Right cardiac atrium (tissue), 5 donors: Measurements from ENCODE around the gene DMTF1. TPM values are rescaled to one million over a fixed set of nuclear protein-coding genes. Genes with fewer than 3 reads are reported as not detected.
A peak's percentile ranks its signal among the peaks of the same experiment; 100 is the strongest.
"Not testable (repeated sequence)": the region's sequence is repeated elsewhere in the genome, so short reads cannot be mapped to it uniquely, and the experiment has no call there.

Experiments
- ATAC-seq, 2 donors: fragments of 200-7000 bp; cut with Tn5 transposase; one replicate each; pipeline versions ENCODE4 v1.8.0 to v1.9.1; 2020; ENCODE audit warnings: moderate library complexity in 2 of 2, mild to moderate bottlenecking in 1 of 2
- DNase-seq, 3 donors: peaks; one replicate each; pipeline ENCODE4 v3.0.0-alpha.2; 2020
- H3K27ac ChIP-seq: one replicate; pipeline ENCODE4 v1.5.1; 2013; ENCODE audit warnings: mild to moderate bottlenecking, low read length, control low read depth, moderate library complexity
- H3K27me3 ChIP-seq: one replicate; pipeline ENCODE4 v1.6.1; 2013; ENCODE audit not compliant: control insufficient read depth, insufficient read depth
- H3K4me1 ChIP-seq: one replicate; pipeline ENCODE4 v1.6.1; 2013; ENCODE audit warnings: low read length; ENCODE audit not compliant: control insufficient read depth, insufficient read depth
- H3K4me3 ChIP-seq: one replicate; pipeline ENCODE4 v1.5.1; 2013; ENCODE audit warnings: low read length, control low read depth
- H3K9me3 ChIP-seq: one replicate; pipeline ENCODE4 v1.6.1; 2013; ENCODE audit warnings: low read length; ENCODE audit not compliant: control insufficient read depth
- WGBS: extraction: QIAGEN DNeasy Blood & Tissue Kit; methylation state at CpG from one replicate; pipeline ENCODE4 v1.1.7; 2013; 5-methylcytosine and 5-hydroxymethylcytosine counted together
- intact Hi-C, 4 donors: fragments of 100-400 bp; cut with DNase I; formaldehyde crosslinking; loops; one replicate each; pipeline versions ENCODE4 v1.11.0 to v1.14.0; 2022 to 2023
- polyA plus RNA-seq: library from polyadenylated mRNA; stranded (reverse); fragments of 200-250 nt; gene quantifications from one replicate; pipeline ENCODE4 v1.2.3, GENCODE V29; 2013
- total RNA-seq, 4 donors: library from RNA; stranded (reverse); fragmentation: NEBNext Ultra II Directional; extraction: Animal tissue kit (Norgen Biotek cat#: 25700); gene quantifications; one replicate each; pipeline ENCODE4 v1.2.1, GENCODE V29; 2021
- donor health status: healthy with polysubstance abuse.
- donor health status: DM: no; HTN: yes; CAD: no.
- donor health status: DM: no; HTN: no; CAD: no.
- donor health status: DM: no; HTN: yes; CAD: no; lungs with severe emphysema.
- donor health status: DM: yes; HTN: yes; CAD: no.

DMTF1 gene
- total and polyA plus RNA-seq, 5 donors: 23.7 to 36.5 (median 35.9) TPM

GRCh38 chr7:87199241-87199640 is 47.0 kb downstream of the DMTF1 start:
- H3K27me3 ChIP-seq: no peaks in the 10 kb centered on the region
- no peak overlapping the region for H3K27ac ChIP-seq
- peaks cover 4% of the 10 kb centered on the region for H3K4me1 ChIP-seq
- ATAC-seq (no peak), DNase-seq (no peak)
- intact Hi-C loops: no loop called here
- 76% methylated on average over 1 of the region's 1 CpG for WGBS
- H3K4me3 ChIP-seq: no peak overlapping the region
- H3K9me3 ChIP-seq: no peaks in the 10 kb centered on the region

DNA sequence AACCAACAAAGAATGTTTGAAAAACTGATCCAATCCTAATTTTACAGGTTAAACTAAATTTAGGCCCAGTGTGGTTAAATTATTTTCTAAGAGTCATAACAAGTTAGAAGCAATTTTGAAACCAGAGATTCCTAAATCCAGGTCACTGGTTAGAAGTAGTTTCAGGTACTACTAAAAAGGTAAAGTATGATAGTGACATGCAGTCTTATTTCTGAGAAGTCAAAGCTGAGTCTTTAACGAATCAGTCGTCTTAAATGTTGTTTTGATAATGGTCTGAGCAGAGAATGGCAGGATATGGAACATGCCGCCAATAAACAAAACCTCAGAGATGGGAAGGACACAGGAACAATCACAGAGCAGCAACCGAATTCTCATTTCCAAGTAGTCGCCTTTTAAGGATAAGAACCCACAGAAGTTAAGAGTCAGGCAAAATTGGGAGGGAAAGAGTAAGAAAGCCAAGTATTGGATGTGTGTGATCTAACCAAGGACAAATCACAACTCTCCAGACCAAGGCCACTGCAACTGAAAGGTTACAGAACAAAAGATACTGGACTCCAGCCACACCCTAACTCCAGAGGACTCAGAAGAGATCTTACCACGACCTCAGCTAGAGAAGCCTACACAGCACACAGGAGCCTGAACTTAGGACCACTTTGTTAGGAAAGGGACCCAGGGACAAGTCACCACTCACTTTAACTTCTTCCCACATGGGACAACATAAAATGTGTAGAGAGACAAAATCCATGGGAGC is 47.6 kb downstream of the DMTF1 start:
- 75% methylated on average over 6 of the region's 6 CpGs for WGBS
- peaks cover 4% of the 10 kb centered on the region for H3K4me1 ChIP-seq
- H3K27me3 ChIP-seq: no peaks in the 10 kb centered on the region
- DNase-seq (no peak), ATAC-seq (peak; percentile 53 to 73)
- H3K27ac ChIP-seq: peak overlapping the region; percentile 58
- no peaks in the 10 kb centered on the region for H3K9me3 ChIP-seq
- intact Hi-C loops: no loop called here
- H3K4me3 ChIP-seq: no peak overlapping the region

- 87% methylated on average over 1 of the region's 1 CpG for WGBS
- peaks cover 4% of the 10 kb centered on the region for H3K4me1 ChIP-seq
- no peaks in the 10 kb centered on the region for H3K27me3 ChIP-seq
- no peak overlapping the region for H3K27ac ChIP-seq
- no peaks in the 10 kb centered on the region for H3K9me3 ChIP-seq
- no peak overlapping the region for H3K4me3 ChIP-seq
- intact Hi-C loops: no loop called here
- ATAC-seq (no peak), DNase-seq (no peak)
These were observed 50.0 kb downstream of the DMTF1 start for GRCh38 chr7:87202208-87202607.

- Histone ChIP-seq H3K27me3 (no peaks in the 10 kb centered on the region), H3K4me1 (peaks cover 4% of the 10 kb centered on the region), H3K4me3 (no peak overlapping the region), H3K9me3 (no peaks in the 10 kb centered on the region), H3K27ac (no peak overlapping the region)
- ATAC-seq (no peak), DNase-seq (no peak)
- 96% methylated on average over 2 of the region's 2 CpGs for WGBS
- intact Hi-C loops: no loop called here
These were observed 50.5 kb downstream of the DMTF1 start for GRCh38 chr7:87202705-87203104.

GRCh38 chr7:87203929-87204328 is 51.7 kb downstream of the DMTF1 start:
- H3K4me3 ChIP-seq, H3K27ac ChIP-seq, H3K4me1 ChIP-seq, intact Hi-C loops, H3K9me3 ChIP-seq, DNase-seq, ATAC-seq, H3K27me3 ChIP-seq: not testable (repeated sequence)
- 84% methylated on average over 4 of the region's 4 CpGs for WGBS

DNA sequence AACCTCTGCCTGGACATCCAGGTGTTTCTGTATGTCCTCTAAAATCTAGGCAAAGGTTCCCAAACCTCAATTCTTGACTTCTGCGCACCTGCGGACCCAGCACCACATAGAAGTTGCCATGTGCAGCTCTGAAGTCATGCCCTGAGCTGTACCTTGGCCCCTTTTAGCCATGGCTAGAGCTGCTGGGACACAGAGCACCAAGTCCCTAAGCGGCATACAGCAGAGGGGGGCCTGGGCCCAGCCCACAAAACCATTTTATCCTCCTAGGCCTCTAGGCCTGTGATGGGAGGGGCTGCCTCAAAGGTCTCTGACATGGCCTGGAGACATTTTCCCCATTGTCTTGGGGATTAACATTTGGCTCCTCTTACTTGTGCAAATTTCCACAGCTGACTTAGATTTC is 52.7 kb downstream of the DMTF1 start:
- DNase-seq: no peak
- no peak overlapping the region for H3K27ac ChIP-seq
- H3K4me1 ChIP-seq: peaks cover 2% of the 10 kb centered on the region
- H3K9me3 ChIP-seq: no peaks in the 10 kb centered on the region
- H3K4me3 ChIP-seq: no peak overlapping the region
- H3K27me3 ChIP-seq: no peaks in the 10 kb centered on the region
- 65% methylated on average over 3 of the region's 3 CpGs for WGBS
- no peak for ATAC-seq
- intact Hi-C loops: no loop called here

DNA sequence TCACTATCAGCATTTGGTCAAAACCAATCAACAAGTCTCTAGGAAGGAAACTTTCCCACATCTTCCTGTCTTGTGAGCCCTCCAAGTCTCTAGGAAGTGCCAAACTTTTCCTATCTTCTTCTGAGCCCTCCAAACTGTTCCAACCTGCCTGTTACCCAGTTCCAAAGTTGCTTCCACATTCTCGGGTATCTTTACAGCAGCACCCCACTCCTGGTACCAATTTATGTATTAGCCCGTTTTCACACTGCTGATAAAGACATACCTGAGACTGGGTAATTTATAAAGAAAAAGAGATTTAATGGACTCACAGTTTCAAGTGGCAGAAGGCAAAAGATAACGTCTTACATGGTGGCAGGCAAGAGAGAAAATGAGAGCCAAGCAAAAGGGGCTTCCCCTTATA is 53.4 kb downstream of the DMTF1 start:
- H3K9me3 ChIP-seq, H3K4me1 ChIP-seq, H3K4me3 ChIP-seq, DNase-seq, H3K27me3 ChIP-seq, ATAC-seq, intact Hi-C loops, H3K27ac ChIP-seq: not testable (repeated sequence)
- 97% methylated on average over 3 of the region's 3 CpGs for WGBS

GRCh38 chr7:87206361-87206760 is 54.1 kb downstream of the DMTF1 start:
- WGBS: 98% methylated on average over 1 of the region's 1 CpG
- intact Hi-C loops: no loop called here
- ATAC-seq (no peak), DNase-seq (no peak)
- peaks cover 6% of the 10 kb centered on the region for H3K4me1 ChIP-seq
- H3K4me3 ChIP-seq: no peak overlapping the region
- no peaks in the 10 kb centered on the region for H3K27me3 ChIP-seq
- H3K27ac ChIP-seq: no peak overlapping the region
- no peaks in the 10 kb centered on the region for H3K9me3 ChIP-seq

- intact Hi-C loops: no loop called here
- WGBS: 89% methylated on average over 18 of the region's 18 CpGs
- ATAC-seq (no peak), DNase-seq (no peak)
- no peak overlapping the region for H3K27ac ChIP-seq
- no peaks in the 10 kb centered on the region for H3K27me3 ChIP-seq
- peaks cover 6% of the 10 kb centered on the region for H3K4me1 ChIP-seq
- no peaks in the 10 kb centered on the region for H3K9me3 ChIP-seq
- no peak overlapping the region for H3K4me3 ChIP-seq
These were observed 57.2 kb downstream of the DMTF1 start for GRCh38 chr7:87209295-87209924.

DNA sequence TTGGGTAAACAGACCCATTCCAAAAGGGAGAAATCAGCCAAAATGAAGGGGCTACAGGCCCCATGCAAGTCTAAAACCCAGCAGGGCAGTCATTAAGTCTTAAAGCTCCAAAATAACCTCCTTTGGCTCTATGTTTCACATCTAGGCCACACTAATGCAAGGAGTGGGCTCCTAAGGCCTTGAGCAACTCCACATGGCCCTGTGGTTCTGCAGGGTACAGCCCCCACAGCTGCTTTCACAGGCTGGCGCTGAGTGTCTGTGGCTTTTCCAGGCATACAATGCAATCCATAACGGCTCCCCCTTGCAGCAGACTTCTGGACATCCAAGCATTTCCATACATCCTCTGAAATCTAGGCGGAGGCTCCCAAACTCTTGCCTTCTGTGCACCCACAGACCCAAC is 58.3 kb downstream of the DMTF1 start:
- peaks cover 6% of the 10 kb centered on the region for H3K4me1 ChIP-seq
- H3K9me3 ChIP-seq: no peaks in the 10 kb centered on the region
- intact Hi-C loops: loop anchor here in 2 of 4 donors (10.0 kb wide), 1 partner anchor 46 kb away; no protein-coding TSS in a partner anchor
- no peaks in the 10 kb centered on the region for H3K27me3 ChIP-seq
- ATAC-seq (no peak), DNase-seq (no peak)
- no peak overlapping the region for H3K27ac ChIP-seq
- 93% methylated on average over 3 of the region's 3 CpGs for WGBS
- no peak overlapping the region for H3K4me3 ChIP-seq

- no peak overlapping the region for H3K4me3 ChIP-seq
- DNase-seq: no peak
- no peaks in the 10 kb centered on the region for H3K9me3 ChIP-seq
- ATAC-seq: no peak
- no peak overlapping the region for H3K27ac ChIP-seq
- H3K4me1 ChIP-seq: peaks cover 6% of the 10 kb centered on the region
- intact Hi-C loops: loop anchor here in 2 of 4 donors (10.0 kb wide), 1 partner anchor 48 kb away; no protein-coding TSS in a partner anchor
- H3K27me3 ChIP-seq: no peaks in the 10 kb centered on the region
- 68% methylated on average over 1 of the region's 1 CpG for WGBS
These were observed 60.2 kb downstream of the DMTF1 start for GRCh38 chr7:87212498-87212897.
